B cell (primary cell): Measurements from ENCODE around the gene FOXD4.
"Not testable (repeated sequence)": the region's sequence is repeated elsewhere in the genome, so short reads cannot be mapped to it uniquely, and the experiment has no call there.

Experiments used
- CTCF ChIP-seq: fragments of 200-600 bp; IDR thresholded peaks from one replicate; pipeline ENCODE4 v1.8.0; 2022; ENCODE audit warnings: antibody characterized with exemption, mild to moderate bottlenecking
- EZH2 ChIP-seq: IDR thresholded peaks from 2 replicates; pipeline ENCODE4 v1.6.1; 2012; ENCODE audit warnings: borderline replicate concordance, low read depth, mild to moderate bottlenecking, moderate library complexity, low read length; ENCODE audit not compliant: insufficient read depth, poor library complexity, severe bottlenecking

- not testable (repeated sequence) for TF ChIP-seq CTCF, EZH2
Observed at GRCh38 chr9:90851-91250, 27.4 kb downstream of the FOXD4 start.
